ENCODE data around the gene ATP13A1.

ATP13A1 gene

DNA sequence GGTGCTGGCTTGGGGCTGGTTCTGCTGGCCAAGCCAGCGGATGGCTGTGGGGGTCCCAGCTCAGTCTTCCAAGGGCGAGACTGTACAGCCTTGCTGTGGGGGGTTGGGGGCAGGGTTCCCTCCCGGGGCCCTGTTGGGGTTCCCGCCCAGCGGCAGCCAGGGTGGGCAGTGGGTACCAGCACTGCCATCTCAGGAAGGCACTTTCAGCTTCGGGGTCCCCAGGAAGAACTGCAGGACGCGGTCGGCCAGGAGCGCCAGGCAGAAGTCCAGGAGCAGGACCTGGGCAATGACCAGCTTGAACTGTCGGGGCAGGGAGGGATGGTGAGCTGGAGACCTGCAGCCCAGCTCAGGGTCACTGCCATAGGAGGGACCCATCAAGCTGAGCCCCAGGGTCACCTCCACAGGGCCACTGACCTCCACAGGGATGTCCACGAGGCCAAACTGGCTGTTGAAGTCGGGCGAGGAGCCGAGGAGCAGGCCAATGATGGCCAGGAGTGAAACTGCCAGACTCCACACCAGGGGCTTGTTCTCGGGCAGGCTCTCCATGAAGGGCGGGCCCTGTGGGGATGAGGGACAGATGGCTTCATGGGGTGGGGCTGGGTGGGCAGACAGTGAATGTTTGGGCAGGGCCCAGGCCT, 18.1 kb downstream of the ATP13A1 start:
- Mint-ChIP-seq H3K4me3 (no peak overlapping the region), H3K36me3 (ENCODE audit: low read depth) (peaks cover 100% of the 10 kb centered on the region), H3K27me3 (no peaks in the 10 kb centered on the region), H3K9me3 (no peaks in the 10 kb centered on the region), H3K27ac (no peak overlapping the region), H3K4me1 (ENCODE audit: low read depth) (peaks cover 17% of the 10 kb centered on the region)
- intact Hi-C loops (cut with micrococcal nuclease) = no loop called here

DNA sequence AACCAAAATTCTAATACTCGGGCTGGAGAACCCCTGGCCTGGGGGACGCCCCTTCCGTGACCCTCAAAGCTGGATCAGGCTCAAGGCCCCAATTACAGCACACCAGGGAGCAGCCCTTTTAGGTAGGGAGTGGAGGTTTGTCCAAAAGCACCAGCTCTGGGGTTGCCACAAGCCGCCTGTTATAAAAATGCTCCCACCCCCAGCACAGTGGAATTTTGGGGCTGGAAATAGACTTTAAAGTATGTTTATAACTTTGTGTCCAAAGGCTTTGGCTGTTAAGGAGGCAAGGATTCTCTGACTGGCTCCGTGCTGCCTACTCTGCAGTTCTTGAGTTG, 19.5 kb downstream of the ATP13A1 start:
- Mint-ChIP-seq H3K27me3 (no peaks in the 10 kb centered on the region), H3K36me3 (ENCODE audit: low read depth) (peaks cover 100% of the 10 kb centered on the region), H3K4me1 (ENCODE audit: low read depth) (peaks cover 27% of the 10 kb centered on the region), H3K27ac (peak overlapping the region; percentile 98), H3K4me3 (peak overlapping the region; percentile 98), H3K9me3 (no peaks in the 10 kb centered on the region)
- intact Hi-C loops (cut with micrococcal nuclease) = no loop called here

DNA sequence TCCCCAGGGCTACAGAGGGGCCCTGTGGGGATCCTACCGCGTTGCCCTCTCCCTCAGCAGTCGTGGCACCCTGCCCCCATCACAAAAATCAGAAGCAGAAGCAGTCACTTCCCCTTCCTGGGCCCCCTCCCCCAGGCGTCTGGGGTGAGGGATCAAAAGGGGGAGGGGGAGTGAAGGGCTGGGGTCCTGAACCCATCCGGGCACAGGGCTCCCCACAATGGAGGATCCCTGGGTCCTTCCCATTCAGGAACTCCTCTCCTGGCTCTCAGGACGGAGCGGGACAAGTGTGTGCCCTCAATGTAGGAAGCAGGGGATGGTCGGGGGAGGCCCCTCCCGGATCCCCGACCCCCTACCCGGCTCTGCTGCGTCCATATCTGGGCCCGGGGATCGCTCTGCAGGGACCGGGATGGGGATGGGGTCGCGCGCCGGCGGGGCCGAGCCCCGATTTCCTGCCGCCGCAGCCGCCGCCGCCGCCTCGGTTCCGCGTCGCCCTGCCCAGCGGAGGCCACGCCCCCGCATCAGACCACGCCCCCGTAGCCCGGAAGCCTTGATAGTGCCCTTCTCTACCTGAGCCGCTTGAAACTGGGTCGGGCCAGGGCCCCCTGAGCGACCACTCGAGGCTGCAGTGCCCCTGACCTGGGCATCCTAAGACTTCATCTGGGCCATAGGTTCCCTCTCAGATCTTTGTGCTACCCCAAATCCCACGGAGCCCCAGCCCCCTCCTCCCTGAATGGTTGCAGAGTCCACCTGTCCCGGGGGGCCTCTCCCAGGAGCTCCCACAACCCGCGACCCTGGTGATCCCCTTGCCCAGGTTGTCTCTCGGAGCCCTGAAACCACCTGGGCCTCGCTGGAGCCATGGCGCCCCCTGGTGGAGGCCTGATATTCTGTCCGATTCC, 20.1 kb downstream of the ATP13A1 start, which contains the start of gene GMIP:
GMIP (minus strand) TSS at position 500 of the 896 bp plus-strand sequence; CDS start at position 372, 128 bp downstream.
- Mint-ChIP-seq H3K4me1 (ENCODE audit: low read depth) (peaks cover 27% of the 10 kb centered on the region), H3K9me3 (no peaks in the 10 kb centered on the region), H3K4me3 (peak within 1 kb of the TSS; percentile 98), H3K36me3 (ENCODE audit: low read depth) (peaks cover 100% of the 10 kb centered on the region), H3K27ac (peak within 1 kb of the TSS; percentile 98), H3K27me3 (no peaks in the 10 kb centered on the region)
- intact Hi-C loops (cut with micrococcal nuclease) = loop anchor here (1.0 kb wide), 2 partner anchors 20 to 111 kb away; partner anchors contain the start of gene ATP13A1

DNA sequence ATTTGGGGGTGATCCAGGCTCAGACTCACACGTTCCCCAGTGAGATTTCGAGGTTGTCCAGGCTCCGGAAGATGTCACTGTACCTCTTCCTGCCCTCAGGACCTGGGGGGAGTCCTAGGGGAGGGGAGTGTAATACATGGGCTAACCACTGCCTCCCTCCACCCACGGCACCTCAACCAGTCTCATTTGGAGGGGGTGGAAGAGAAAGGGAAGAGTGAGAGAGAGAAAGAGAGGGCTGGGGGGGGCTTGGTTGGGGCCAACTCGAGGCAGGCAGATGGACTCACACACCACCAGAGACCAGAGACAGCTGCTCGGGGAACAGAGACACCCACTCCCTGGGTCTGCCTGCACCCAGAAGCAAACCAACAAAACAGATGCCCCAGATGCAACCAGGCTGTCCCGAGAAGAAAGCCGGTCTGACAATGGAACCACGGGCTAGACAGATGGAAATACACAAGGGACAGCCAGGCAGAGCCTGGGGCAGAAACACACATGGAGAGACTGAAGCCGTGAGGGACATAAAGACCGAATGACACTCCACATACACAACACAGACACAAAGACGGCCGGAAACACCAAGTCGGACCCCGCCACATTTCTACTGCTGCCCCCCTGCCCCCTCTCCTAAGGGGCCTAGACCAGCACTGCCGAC, 20.8 kb downstream of the ATP13A1 start:
- Mint-ChIP-seq H3K27me3 (no peaks in the 10 kb centered on the region), H3K27ac (peak overlapping the region; percentile 98), H3K36me3 (ENCODE audit: low read depth) (peaks cover 100% of the 10 kb centered on the region), H3K4me1 (ENCODE audit: low read depth) (peaks cover 27% of the 10 kb centered on the region), H3K9me3 (no peaks in the 10 kb centered on the region), H3K4me3 (peak overlapping the region; percentile 98)
- intact Hi-C loops (cut with micrococcal nuclease) = loop anchor here (1.0 kb wide), 2 partner anchors 21 to 110 kb away; partner anchors contain the start of gene ATP13A1

DNA sequence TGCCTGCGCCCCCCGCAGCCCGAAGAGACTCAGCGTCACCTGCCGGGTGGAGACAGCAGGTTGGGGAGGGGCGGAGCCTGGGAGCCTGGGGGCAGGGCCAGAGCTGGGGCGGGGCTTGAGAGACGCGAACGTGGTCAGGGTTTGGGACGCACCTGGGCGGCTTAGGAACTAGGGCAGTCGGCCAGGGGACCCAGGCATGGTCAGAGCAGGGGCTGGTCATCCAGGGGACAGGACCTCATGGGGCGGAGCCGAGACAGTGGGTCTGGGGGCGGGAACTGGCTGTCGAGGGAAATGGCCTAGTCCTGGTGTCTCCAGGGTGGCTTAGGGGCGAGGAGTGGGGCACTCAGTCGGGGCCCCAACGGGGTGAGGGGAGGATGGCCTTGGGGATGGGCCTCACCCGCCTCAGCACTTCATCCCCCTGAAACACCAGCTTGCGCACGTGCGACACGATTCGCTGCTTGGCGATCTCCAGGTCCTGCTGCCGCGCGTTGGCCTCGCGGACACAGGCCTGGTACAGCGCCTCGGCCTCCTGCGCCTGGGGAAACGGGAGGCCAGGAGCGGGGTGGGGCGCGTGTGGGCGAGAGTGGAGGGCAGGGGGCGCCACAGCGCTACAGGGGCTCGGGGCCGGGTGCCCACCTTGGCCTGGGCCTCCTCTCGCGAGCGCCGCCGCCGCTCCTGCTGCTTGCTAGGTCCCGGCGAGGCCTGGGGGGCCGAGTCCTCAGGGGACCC, 25.8 kb downstream of the ATP13A1 start:
- H3K27ac Mint-ChIP-seq = no peak overlapping the region
- H3K9me3 Mint-ChIP-seq = no peaks in the 10 kb centered on the region
- intact Hi-C loops (cut with micrococcal nuclease) = no loop called here
- H3K4me1 Mint-ChIP-seq (ENCODE audit: low read depth) = peaks cover 35% of the 10 kb centered on the region
- no peaks in the 10 kb centered on the region for H3K27me3 Mint-ChIP-seq
- no peak overlapping the region for H3K4me3 Mint-ChIP-seq
- peaks cover 100% of the 10 kb centered on the region for H3K36me3 Mint-ChIP-seq (ENCODE audit: low read depth)

DNA sequence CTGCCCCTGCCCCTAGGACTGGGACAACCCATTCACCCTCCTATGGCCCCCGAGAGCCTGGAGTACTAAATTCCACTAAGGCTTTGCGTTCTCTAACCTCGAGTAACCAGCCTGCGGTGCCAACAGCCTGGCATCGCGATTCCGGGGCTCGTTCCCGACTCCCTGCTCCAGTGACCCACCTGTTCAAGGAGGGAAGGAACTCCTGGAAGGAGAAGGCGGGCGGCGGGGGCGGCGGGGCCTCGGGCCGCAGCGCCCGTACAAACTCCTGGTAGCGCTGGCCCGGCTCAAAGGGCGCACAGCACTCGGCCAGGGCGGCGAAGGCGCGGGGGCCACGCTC, 26.3 kb downstream of the ATP13A1 start:
- H3K27ac Mint-ChIP-seq = no peak overlapping the region
- no peaks in the 10 kb centered on the region for H3K9me3 Mint-ChIP-seq
- H3K27me3 Mint-ChIP-seq = no peaks in the 10 kb centered on the region
- intact Hi-C loops (cut with micrococcal nuclease) = no loop called here
- peaks cover 100% of the 10 kb centered on the region for H3K36me3 Mint-ChIP-seq (ENCODE audit: low read depth)
- peaks cover 32% of the 10 kb centered on the region for H3K4me1 Mint-ChIP-seq (ENCODE audit: low read depth)
- H3K4me3 Mint-ChIP-seq = no peak overlapping the region

DNA sequence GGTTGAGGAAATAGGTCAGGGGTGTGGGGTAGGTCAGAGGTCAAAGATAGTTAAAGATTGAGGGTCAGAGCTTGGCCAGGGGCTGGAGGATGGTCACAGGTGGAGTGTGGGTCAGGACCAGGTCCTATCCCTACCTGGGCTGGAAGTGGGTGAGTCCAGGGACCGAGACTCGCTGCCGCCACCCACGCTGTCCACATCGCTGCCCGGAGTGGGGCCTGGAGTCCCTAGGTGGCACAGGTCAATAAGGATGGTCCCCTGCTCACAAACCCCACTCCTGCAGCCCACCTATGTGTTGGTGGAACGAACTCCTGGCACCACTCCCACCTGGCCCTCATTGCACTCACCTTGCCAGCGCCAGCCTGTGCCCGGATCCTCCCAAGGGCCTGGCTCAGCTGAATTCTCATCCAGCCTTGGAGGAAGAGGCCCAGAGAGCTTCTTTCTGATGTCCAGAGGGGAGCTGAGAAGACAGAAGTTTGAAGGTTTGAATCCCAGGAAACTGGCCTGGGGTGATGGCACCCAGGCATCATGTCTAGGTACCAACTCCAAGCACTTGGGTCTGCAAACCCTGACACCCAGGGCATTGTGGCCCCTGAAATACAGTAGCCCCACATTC, 26.8 kb downstream of the ATP13A1 start:
- no peaks in the 10 kb centered on the region for H3K27me3 Mint-ChIP-seq
- H3K4me3 Mint-ChIP-seq = no peak overlapping the region
- no peak overlapping the region for H3K27ac Mint-ChIP-seq
- no peaks in the 10 kb centered on the region for H3K9me3 Mint-ChIP-seq
- H3K36me3 Mint-ChIP-seq (ENCODE audit: low read depth) = peaks cover 100% of the 10 kb centered on the region
- peaks cover 27% of the 10 kb centered on the region for H3K4me1 Mint-ChIP-seq (ENCODE audit: low read depth)
- intact Hi-C loops (cut with micrococcal nuclease) = no loop called here

DNA sequence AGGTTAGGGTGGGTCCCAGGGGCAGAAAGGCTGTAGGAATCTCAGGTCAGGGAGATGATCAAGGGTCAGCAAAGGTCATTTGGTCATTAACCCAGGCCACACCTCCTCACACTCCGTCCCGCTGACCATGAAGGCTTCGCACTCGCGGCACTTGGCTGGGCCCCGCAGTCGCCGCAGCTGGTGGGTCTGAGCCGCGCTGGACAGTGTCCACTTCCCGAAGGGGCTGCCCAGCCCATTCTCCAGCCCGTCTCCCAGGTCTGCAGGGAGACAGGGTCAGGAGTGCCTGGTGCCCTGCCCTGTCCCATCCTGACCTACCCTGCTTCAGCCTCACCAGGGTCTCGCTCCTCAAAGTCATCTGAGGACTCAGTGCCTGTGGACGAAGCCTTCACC, 28.2 kb downstream of the ATP13A1 start:
- Mint-ChIP-seq H3K9me3 (no peaks in the 10 kb centered on the region), H3K4me3 (no peak overlapping the region), H3K36me3 (ENCODE audit: low read depth) (peaks cover 100% of the 10 kb centered on the region), H3K4me1 (ENCODE audit: low read depth) (peaks cover 24% of the 10 kb centered on the region), H3K27ac (no peak overlapping the region), H3K27me3 (no peaks in the 10 kb centered on the region)
- intact Hi-C loops (cut with micrococcal nuclease) = no loop called here

DNA sequence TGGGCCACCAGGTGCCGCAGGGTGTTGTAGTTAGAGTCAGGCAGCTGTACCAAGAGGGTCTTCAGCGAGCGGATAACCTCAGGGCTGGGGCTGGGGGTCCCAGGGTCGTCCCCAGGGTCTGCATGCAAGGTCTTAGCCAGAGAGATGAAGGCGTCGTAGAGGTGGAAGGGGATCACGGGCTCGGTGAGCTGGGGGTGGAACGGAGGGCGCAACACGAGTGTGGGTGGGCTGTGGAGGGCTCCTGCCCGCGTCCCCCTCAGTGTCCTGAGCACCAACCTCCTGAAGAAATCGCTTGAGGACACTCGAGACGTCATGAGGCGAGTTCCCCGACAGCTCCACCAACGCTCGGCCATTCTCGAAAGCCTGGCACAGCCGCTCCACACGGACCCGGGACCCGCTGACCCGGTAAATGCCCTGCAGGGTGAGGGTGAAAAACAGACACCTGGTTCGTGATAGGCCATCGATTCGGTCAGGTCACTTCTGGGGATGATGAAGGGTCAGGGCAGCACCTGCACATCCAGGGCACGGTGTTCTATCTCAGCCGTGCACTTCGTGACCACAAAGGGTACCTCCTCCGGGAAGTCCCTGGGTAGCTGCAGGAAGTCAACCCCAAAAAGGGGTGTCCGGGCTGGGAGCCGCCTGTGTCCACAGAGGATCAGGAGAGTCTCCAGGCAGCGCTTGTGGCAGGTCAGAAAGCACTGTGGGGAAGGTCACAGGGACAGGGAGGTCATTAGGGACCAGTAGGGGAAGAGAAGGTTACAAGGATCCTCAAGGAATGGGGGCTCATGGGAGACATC, 28.8 kb downstream of the ATP13A1 start:
- peaks cover 18% of the 10 kb centered on the region for H3K4me1 Mint-ChIP-seq (ENCODE audit: low read depth)
- intact Hi-C loops (cut with micrococcal nuclease) = no loop called here
- H3K9me3 Mint-ChIP-seq = no peaks in the 10 kb centered on the region
- H3K27me3 Mint-ChIP-seq = no peaks in the 10 kb centered on the region
- no peak overlapping the region for H3K27ac Mint-ChIP-seq
- no peak overlapping the region for H3K4me3 Mint-ChIP-seq
- peaks cover 100% of the 10 kb centered on the region for H3K36me3 Mint-ChIP-seq (ENCODE audit: low read depth)

DNA sequence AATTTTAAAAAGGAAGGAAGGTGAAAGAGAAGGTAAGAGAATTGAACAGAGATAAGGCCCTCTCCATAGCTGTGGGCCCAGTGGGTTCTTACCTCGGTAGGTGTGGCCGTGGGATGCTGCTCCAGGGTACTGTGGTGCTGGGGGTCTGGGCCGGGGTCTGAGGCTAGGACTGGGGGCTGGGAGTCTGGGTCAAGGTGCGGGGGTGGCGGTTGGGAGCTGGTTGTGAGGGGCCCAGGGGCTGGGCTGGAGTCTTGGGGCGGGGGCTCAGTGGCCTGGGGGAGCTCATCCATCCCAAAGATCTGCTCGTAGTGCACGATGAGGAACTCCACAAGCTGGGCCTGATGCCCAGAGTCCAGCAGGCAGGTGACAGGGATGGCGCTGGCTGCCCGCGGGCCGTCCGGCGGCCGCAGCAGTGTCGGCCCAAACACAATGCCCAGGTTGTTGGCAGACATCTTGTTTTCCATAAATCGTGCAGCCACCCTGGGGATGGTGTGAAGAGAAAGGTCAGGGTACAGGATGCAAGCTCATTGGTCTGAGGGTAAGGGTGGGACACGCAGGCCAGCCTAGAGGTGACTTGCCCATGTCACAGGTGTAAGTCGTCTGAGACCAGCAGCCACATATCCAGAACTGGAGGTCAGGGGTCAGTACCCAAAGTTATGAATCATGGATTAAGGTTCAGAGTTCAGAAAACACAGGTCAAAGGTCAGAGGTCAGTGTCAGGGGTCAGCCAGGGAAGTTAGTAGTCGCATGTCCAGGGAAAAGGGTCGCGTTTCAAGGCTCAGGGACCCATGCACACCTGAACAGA, 29.6 kb downstream of the ATP13A1 start:
- Mint-ChIP-seq H3K4me1 (ENCODE audit: low read depth) (peaks cover 16% of the 10 kb centered on the region), H3K27ac (no peak overlapping the region), H3K36me3 (ENCODE audit: low read depth) (peaks cover 100% of the 10 kb centered on the region), H3K4me3 (no peak overlapping the region), H3K9me3 (no peaks in the 10 kb centered on the region), H3K27me3 (peaks cover under 1% of the 10 kb centered on the region)
- intact Hi-C loops (cut with micrococcal nuclease) = no loop called here

DNA sequence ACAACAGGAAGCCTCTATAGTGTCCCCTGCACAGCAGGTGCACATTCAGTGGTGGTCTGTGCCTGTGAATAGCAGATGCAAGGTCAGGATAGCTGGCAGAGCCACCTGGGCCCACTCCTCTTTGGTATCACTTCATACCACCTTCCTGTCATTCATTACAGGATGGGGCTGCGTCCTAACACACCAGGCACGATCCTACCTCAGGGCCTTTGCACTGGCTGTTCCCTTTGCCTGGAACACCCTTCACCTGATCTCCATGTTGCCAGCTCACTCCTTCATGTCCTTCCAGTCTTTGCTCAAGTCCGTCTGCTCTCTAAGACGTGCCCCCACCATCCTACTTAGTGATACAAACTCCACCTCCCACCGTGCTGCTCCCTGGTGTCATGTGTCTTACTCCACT, 30.8 kb downstream of the ATP13A1 start:
- H3K27me3 Mint-ChIP-seq = peaks cover 5% of the 10 kb centered on the region
- intact Hi-C loops (cut with micrococcal nuclease) = no loop called here
- H3K4me3 Mint-ChIP-seq = no peak overlapping the region
- peaks cover 92% of the 10 kb centered on the region for H3K36me3 Mint-ChIP-seq (ENCODE audit: low read depth)
- no peak overlapping the region for H3K27ac Mint-ChIP-seq
- H3K4me1 Mint-ChIP-seq (ENCODE audit: low read depth) = peaks cover 25% of the 10 kb centered on the region
- no peaks in the 10 kb centered on the region for H3K9me3 Mint-ChIP-seq

DNA sequence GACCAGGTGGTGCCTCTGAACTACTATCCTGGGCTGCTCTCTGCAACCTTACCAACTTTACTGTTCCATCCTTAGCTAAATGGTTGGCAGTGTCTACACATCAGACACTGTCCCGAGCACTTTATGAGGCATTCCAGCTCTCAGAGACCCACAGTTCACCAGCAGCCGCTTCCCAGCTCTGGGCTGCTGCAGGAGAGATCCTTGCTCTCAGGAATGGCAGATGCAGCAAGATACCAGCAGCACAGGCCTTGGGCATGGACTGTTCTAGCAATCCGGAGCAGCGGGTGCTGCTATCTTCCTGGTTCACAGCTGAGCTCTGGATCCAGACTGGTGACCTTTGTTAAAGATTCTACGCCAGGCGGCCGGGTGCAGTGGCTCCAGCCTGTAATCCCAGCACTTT, 32.1 kb downstream of the ATP13A1 start:
- H3K27ac Mint-ChIP-seq = no peak overlapping the region

More for the DNA sequence above, 32.1 kb downstream of the ATP13A1 start:
- intact Hi-C loops (cut with micrococcal nuclease) = no loop called here
- Mint-ChIP-seq H3K9me3 (no peaks in the 10 kb centered on the region), H3K4me1 (ENCODE audit: low read depth) (peaks cover 39% of the 10 kb centered on the region), H3K27me3 (peaks cover 7% of the 10 kb centered on the region), H3K36me3 (ENCODE audit: low read depth) (peaks cover 90% of the 10 kb centered on the region), H3K4me3 (no peak overlapping the region)

Data from dendritic cell treated with granulocyte-macrophage colony-stimulating factor and Interleukin-4, amounts not matched to agents 40 ng/mL and 50 ng/mL, for 4 days (primary cell).